GM12892 (cell line): Measurements from ENCODE around the gene RFX4.

Experiments used
- POLR2A ChIP-seq: IDR thresholded peaks from 2 replicates; pipeline ENCODE4 v1.6.1; 2011; ENCODE audit warnings: low read depth, low read length, control low read depth
- POLR2AphosphoS5 ChIP-seq: IDR thresholded peaks from 2 replicates; pipeline ENCODE4 v1.6.1; 2011; ENCODE audit warnings: low read depth, low read length, control low read depth
- TAF1 ChIP-seq: IDR thresholded peaks from 2 replicates; pipeline ENCODE4 v1.6.1; 2011; ENCODE audit warnings: low read depth, mild to moderate bottlenecking, control low read depth, low read length, borderline replicate concordance

GRCh38 chr12:106590601-106591000 lies 7.8 kb downstream of the RFX4 start:
- TF ChIP-seq POLR2AphosphoS5 (no peak), TAF1 (no peak), POLR2A (no peak)
